Measurements from ENCODE around the gene PPP1R1B.

PPP1R1B gene

GRCh38 chr17:39671651-39672521 lies 45.1 kb downstream of the PPP1R1B start:
- DNase-seq, result no peak

GRCh38 chr17:39672522-39673334 lies 46.0 kb downstream of the PPP1R1B start:
- DNase-seq, result no peak

GRCh38 chr17:39673335-39674081 lies 46.8 kb downstream of the PPP1R1B start:
- no peak for DNase-seq

- no peak for DNase-seq
These were observed 47.4 kb downstream of the PPP1R1B start for GRCh38 chr17:39674179-39674578.

- DNase-seq, result no peak
These were observed 48.1 kb downstream of the PPP1R1B start for GRCh38 chr17:39674702-39675389.

- no peak for DNase-seq
These were observed 48.8 kb downstream of the PPP1R1B start for GRCh38 chr17:39675390-39676082.

GRCh38 chr17:39676198-39676819 lies 49.6 kb downstream of the PPP1R1B start:
- no peak for DNase-seq

GRCh38 chr17:39677072-39677471 lies 50.3 kb downstream of the PPP1R1B start:
- DNase-seq, result no peak

GRCh38 chr17:39677542-39678339 lies 51.0 kb downstream of the PPP1R1B start:
- no peak for DNase-seq

GRCh38 chr17:39678340-39679116 lies 51.8 kb downstream of the PPP1R1B start:
- DNase-seq, result no peak

- DNase-seq, result no peak
These were observed 52.9 kb downstream of the PPP1R1B start for GRCh38 chr17:39679521-39680192.

GRCh38 chr17:39683295-39683939 lies 56.7 kb downstream of the PPP1R1B start:
- no peak for DNase-seq

GRCh38 chr17:39684369-39685192 lies 57.8 kb downstream of the PPP1R1B start:
- no peak for DNase-seq

All from cerebellar nuclear complex (tissue), 1 donor.